GM19193 (cell line): ENCODE data around the gene KCNH2.

Experiments
- POLR2A ChIP-seq: IDR thresholded peaks from 4 replicates; pipeline ENCODE4 v1.6.1; 2011; ENCODE audit not compliant: insufficient read depth, insufficient read length; ENCODE audit errors: extremely low read depth

The KCNH2 gene

GRCh38 chr7:150989456-150989855 is 11.3 kb upstream of the KCNH2 start:
- no peak for TF ChIP-seq POLR2A

GRCh38 chr7:150988230-150989226 is 10.4 kb upstream of the KCNH2 start:
- no peak for TF ChIP-seq POLR2A

- no peak for TF ChIP-seq POLR2A
Observed at GRCh38 chr7:150986556-150986955, 8.4 kb upstream of the KCNH2 start.

- no peak for TF ChIP-seq POLR2A
Observed at GRCh38 chr7:150986099-150986512, 8.0 kb upstream of the KCNH2 start.

GRCh38 chr7:150983893-150984368 is 5.8 kb upstream of the KCNH2 start:
- TF ChIP-seq POLR2A = no peak

GRCh38 chr7:150982351-150982750 is 4.2 kb upstream of the KCNH2 start:
- no peak for TF ChIP-seq POLR2A

GRCh38 chr7:150981644-150982043 is 3.5 kb upstream of the KCNH2 start:
- TF ChIP-seq POLR2A = no peak

GRCh38 chr7:150980663-150981062 is 2.5 kb upstream of the KCNH2 start:
- TF ChIP-seq POLR2A = no peak

GRCh38 chr7:150979713-150980390 is 1.7 kb upstream of the KCNH2 start:
- no peak for TF ChIP-seq POLR2A

- TF ChIP-seq POLR2A = no peak
Observed at GRCh38 chr7:150977382-150978125, 567 bp downstream of the KCNH2 start.

GRCh38 chr7:150976529-150977381 is 1.4 kb downstream of the KCNH2 start:
- no peak for TF ChIP-seq POLR2A

- TF ChIP-seq POLR2A = no peak
Observed at GRCh38 chr7:150975536-150976319, 2.4 kb downstream of the KCNH2 start.
